HEK293T (cell line): Measurements from ENCODE around the gene DEFB114.
"Not testable (repeated sequence)": the region's sequence is repeated elsewhere in the genome, so short reads cannot be mapped to it uniquely, and the experiment has no call there.

Experiments
- ARNT ChIP-seq: fragments of 450-650 bp; IDR thresholded peaks from 2 replicates; pipeline ENCODE4 v1.6.1; 2017; ENCODE audit warnings: mild to moderate bottlenecking
- BHLHE40 ChIP-seq: fragments of 450-650 bp; IDR thresholded peaks from 2 replicates; pipeline ENCODE4 v1.6.1; 2016; ENCODE audit warnings: mild to moderate bottlenecking, moderate library complexity, borderline replicate concordance
- CTBP1 ChIP-seq: fragments of 450-650 bp; IDR thresholded peaks from 2 replicates; pipeline ENCODE4 v1.6.1; 2016; ENCODE audit warnings: borderline replicate concordance
- ELF4 ChIP-seq: fragments of 450-650 bp; IDR thresholded peaks from 2 replicates; pipeline ENCODE4 v1.6.1; 2017; ENCODE audit warnings: antibody characterized with exemption
- FOXA1 ChIP-seq: fragments of 450-650 bp; IDR thresholded peaks from 2 replicates; pipeline ENCODE4 v1.6.1; 2016; ENCODE audit warnings: mild to moderate bottlenecking
- FOXK2 ChIP-seq: fragments of 450-650 bp; IDR thresholded peaks from 2 replicates; pipeline ENCODE4 v1.6.1; 2016; ENCODE audit warnings: mild to moderate bottlenecking
- FOXM1 ChIP-seq: fragments of 450-650 bp; IDR thresholded peaks from 2 replicates; pipeline ENCODE4 v1.6.1; 2017; ENCODE audit warnings: mild to moderate bottlenecking, borderline replicate concordance
- HDGF ChIP-seq: fragments of 450-650 bp; IDR thresholded peaks from 2 replicates; pipeline ENCODE4 v1.6.1; 2017; ENCODE audit warnings: antibody characterized with exemption, borderline replicate concordance
- L3MBTL2 ChIP-seq: fragments of 450-650 bp; conservative IDR thresholded peaks from 2 replicates; pipeline ENCODE4 v1.6.1; 2016; ENCODE audit warnings: mild to moderate bottlenecking
- LEF1 ChIP-seq: fragments of 450-650 bp; IDR thresholded peaks from 2 replicates; pipeline ENCODE4 v1.6.1; 2017; ENCODE audit warnings: mild to moderate bottlenecking, borderline replicate concordance
- PKNOX1 ChIP-seq: fragments of 450-650 bp; IDR thresholded peaks from 2 replicates; pipeline ENCODE4 v1.6.1; 2016
- SP1 ChIP-seq: fragments of 450-650 bp; IDR thresholded peaks from 2 replicates; pipeline ENCODE4 v1.6.1; 2017
- SUZ12 ChIP-seq: fragments of 450-650 bp; IDR thresholded peaks from 2 replicates; pipeline ENCODE4 v1.6.1; 2016; ENCODE audit warnings: mild to moderate bottlenecking
- ZNF384 ChIP-seq: fragments of 450-650 bp; IDR thresholded peaks from 2 replicates; pipeline ENCODE4 v1.6.1; 2016

- TF ChIP-seq SUZ12, BHLHE40, CTBP1, ARNT, ELF4, FOXM1, ZNF384, FOXK2, SP1, L3MBTL2, FOXA1, LEF1, PKNOX1, HDGF: not testable (repeated sequence)
Measured at GRCh38 chr6:49944068-49944467, 19.9 kb downstream of the DEFB114 start.
